WTC11 (cell line): Measurements from ENCODE around the gene FAM47E. TPM values are rescaled to one million over a fixed set of nuclear protein-coding genes. Genes with fewer than 3 reads are reported as not detected.

ENCODE experiments used
- ATAC-seq: fragments of 200-7000 bp; cut with Tn5 transposase; 2 replicates; pipeline ENCODE4 v1.10.0; 2021; ENCODE audit warnings: mild to moderate bottlenecking, moderate library complexity
- CTCF ChIA-PET: fragments of 300-600 bp; sonication (Branson Sonifier 250); formaldehyde crosslinking; loops from one replicate; lab custom pipeline; 2021; ENCODE audit warnings: antibody characterized with exemption; lab: Charles Lee
- POLR2A ChIA-PET: fragments of 350-600 bp; sonication (Branson Sonifier 250); formaldehyde crosslinking; loops from one replicate; lab custom pipeline; 2021; ENCODE audit warnings: antibody characterized with exemption; lab: Charles Lee
- DNase-seq: peaks from one replicate; pipeline ENCODE4 v3.0.0; 2021; ENCODE audit warnings: low spot score
- H3K27ac Mint-ChIP-seq: 2 replicates; pipeline ENCODE4 v1.8.0; 2021; ENCODE audit warnings: mixed read lengths
- H3K27me3 Mint-ChIP-seq: 2 replicates; pipeline ENCODE4 v1.8.0; 2021; ENCODE audit warnings: low read depth, mild to moderate bottlenecking, moderate library complexity, mixed read lengths
- H3K36me3 Mint-ChIP-seq: 2 replicates; pipeline ENCODE4 v1.8.0; 2021; ENCODE audit warnings: mixed read lengths
- H3K4me1 Mint-ChIP-seq: 2 replicates; pipeline ENCODE4 v1.8.0; 2022; ENCODE audit warnings: mixed read lengths
- H3K4me3 Mint-ChIP-seq: 2 replicates; pipeline ENCODE4 v1.8.0; 2021; ENCODE audit warnings: mild to moderate bottlenecking, moderate library complexity, mixed read lengths
- H3K9me3 Mint-ChIP-seq: 2 replicates; pipeline ENCODE4 v1.8.0; 2021; ENCODE audit warnings: mixed read lengths
- ELF4 ChIP-seq: sonication (generic); formaldehyde crosslinking; IDR thresholded peaks from 2 replicates; pipeline ENCODE4 v1.8.1; 2022; ENCODE audit warnings: low read depth, mild to moderate bottlenecking, moderate library complexity, missing genetic modification reagents
- FOXP4 ChIP-seq: sonication (generic); formaldehyde crosslinking; IDR thresholded peaks from 2 replicates; pipeline ENCODE4 v1.8.0; 2022; ENCODE audit warnings: mild to moderate bottlenecking, missing genetic modification reagents
- GRHL2 ChIP-seq: fragments of 250-450 bp; sonication (Bioruptor Pico); IDR thresholded peaks from 2 replicates; pipeline ENCODE4 v1.8.0; 2022; ENCODE audit warnings: mild to moderate bottlenecking, moderate library complexity; ENCODE audit not compliant: insufficient replicate concordance, severe bottlenecking
- HMGA2 ChIP-seq: fragments of 250-450 bp; sonication (Bioruptor Pico); IDR thresholded peaks from 2 replicates; pipeline ENCODE4 v1.4.0; 2021; ENCODE audit warnings: mild to moderate bottlenecking, moderate library complexity
- HMGXB4 ChIP-seq: sonication (generic); formaldehyde crosslinking; IDR thresholded peaks from 2 replicates; pipeline ENCODE4 v1.8.1; 2023; ENCODE audit warnings: mild to moderate bottlenecking, moderate library complexity, missing genetic modification reagents
- KAT7 ChIP-seq: sonication (generic); formaldehyde crosslinking; IDR thresholded peaks from 2 replicates; pipeline ENCODE4 v1.8.1; 2023; ENCODE audit warnings: missing genetic modification reagents, mild to moderate bottlenecking, borderline replicate concordance
- MYBL2 ChIP-seq: sonication (generic); formaldehyde crosslinking; IDR thresholded peaks from 2 replicates; pipeline ENCODE4 v1.8.1; 2023; ENCODE audit warnings: mild to moderate bottlenecking, moderate library complexity, missing genetic modification reagents
- NFATC4 ChIP-seq: fragments of 250-450 bp; sonication (Bioruptor Pico); IDR thresholded peaks from 2 replicates; pipeline ENCODE4 v1.9.0; 2021; ENCODE audit warnings: mild to moderate bottlenecking
- NFYB ChIP-seq: sonication (generic); formaldehyde crosslinking; conservative IDR thresholded peaks from 2 replicates; pipeline ENCODE4 v1.8.0; 2022; ENCODE audit warnings: low read depth, missing genetic modification reagents
- PRRX2 ChIP-seq: fragments of 250-450 bp; sonication (Bioruptor Pico); IDR thresholded peaks from 2 replicates; pipeline ENCODE4 v1.8.0; 2021; ENCODE audit warnings: mild to moderate bottlenecking
- ZBTB21 ChIP-seq: sonication (generic); formaldehyde crosslinking; IDR thresholded peaks from 2 replicates; pipeline ENCODE4 v1.8.1; 2023; ENCODE audit warnings: mild to moderate bottlenecking, missing genetic modification reagents, borderline replicate concordance
- ZBTB43 ChIP-seq: sonication (generic); formaldehyde crosslinking; IDR thresholded peaks from 2 replicates; pipeline ENCODE4 v1.8.1; 2023; ENCODE audit warnings: mild to moderate bottlenecking, missing genetic modification reagents
- ZNF121 ChIP-seq: sonication (generic); formaldehyde crosslinking; IDR thresholded peaks from 2 replicates; pipeline ENCODE4 v1.8.0; 2023; ENCODE audit warnings: missing genetic modification reagents
- ZNF138 ChIP-seq: sonication (generic); formaldehyde crosslinking; conservative IDR thresholded peaks from 2 replicates; pipeline ENCODE4 v1.8.1; 2022; ENCODE audit warnings: mild to moderate bottlenecking, moderate library complexity, missing genetic modification reagents
- ZNF232 ChIP-seq: sonication (generic); formaldehyde crosslinking; IDR thresholded peaks from 2 replicates; pipeline ENCODE4 v1.8.0; 2022; ENCODE audit warnings: mild to moderate bottlenecking, missing genetic modification reagents
- total RNA-seq: library from RNA; stranded (reverse); gene quantifications from 3 replicates; pipeline ENCODE4 v1.2.3, GENCODE V29; 2021
- TF ChIP-seq, protein P1 (sequence below): fragments of 250-450 bp; sonication (Bioruptor Pico); IDR thresholded peaks from 2 replicates; pipeline ENCODE4 v2.1.2; 2022; ENCODE audit warnings: mild to moderate bottlenecking, moderate library complexity
- TF ChIP-seq, protein P2 (sequence below): sonication (generic); formaldehyde crosslinking; IDR thresholded peaks from 2 replicates; pipeline ENCODE4 v1.8.1; 2023; ENCODE audit warnings: mild to moderate bottlenecking, missing genetic modification reagents, borderline replicate concordance
- TF ChIP-seq, protein P3 (sequence below): fragments of 250-450 bp; sonication (Bioruptor Pico); IDR thresholded peaks from 2 replicates; pipeline ENCODE4 v1.9.0; 2021; ENCODE audit warnings: mild to moderate bottlenecking
- TF ChIP-seq, protein P4 (sequence below): sonication (generic); formaldehyde crosslinking; IDR thresholded peaks from 2 replicates; pipeline ENCODE4 v1.8.1; 2022; ENCODE audit warnings: low read depth, missing genetic modification reagents, borderline replicate concordance

The FAM47E gene
- total RNA-seq, 1 experiment from 2014 or later: 1.4 TPM

DNA sequence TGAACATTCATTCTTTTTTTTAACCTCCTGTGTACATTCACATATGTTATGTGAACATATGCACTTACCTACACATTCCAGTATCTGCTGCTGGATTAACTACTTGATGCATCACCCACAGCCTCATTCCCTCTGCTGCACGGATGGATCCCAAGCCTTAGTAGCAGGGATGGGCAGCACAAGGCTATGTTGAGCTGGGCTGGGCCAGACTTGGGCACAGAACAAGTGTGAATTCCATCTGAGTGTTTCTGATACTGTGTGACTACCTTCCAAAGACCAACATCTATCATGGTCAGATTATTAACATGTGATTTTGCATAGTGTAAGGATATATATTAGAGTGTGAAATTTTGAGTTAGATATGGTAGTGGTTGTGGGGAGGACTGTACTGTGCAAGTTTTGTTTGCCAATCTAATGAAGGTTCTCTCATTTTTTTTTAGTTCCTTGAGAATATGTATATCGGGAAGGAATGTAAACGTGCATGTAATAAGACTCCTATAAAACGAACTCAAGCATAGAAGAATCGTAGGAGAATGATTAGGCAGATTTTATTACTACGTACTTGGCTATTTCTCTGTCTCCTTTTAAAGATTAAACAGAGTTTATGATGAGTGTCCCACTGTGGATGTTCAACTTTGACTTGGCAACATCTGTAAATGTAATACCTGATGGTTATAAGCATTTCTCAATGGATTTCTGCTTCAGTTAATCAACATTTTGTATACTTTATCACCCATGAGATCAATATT is 31.6 kb downstream of the FAM47E start:
- Mint-ChIP-seq H3K27me3 (peaks cover 15% of the 10 kb centered on the region), H3K27ac (no peak overlapping the region), H3K4me1 (no peaks in the 10 kb centered on the region), H3K4me3 (no peak overlapping the region), H3K9me3 (peaks cover 11% of the 10 kb centered on the region), H3K36me3 (no peaks in the 10 kb centered on the region)
- no peak for DNase-seq
- ChIA-PET POLR2A (no interaction called here), CTCF (no interaction called here)
- no peak for ATAC-seq
- TF ChIP-seq NFYB (CRISPR knock-in tag): no peak
- TF ChIP-seq MYBL2 (CRISPR knock-in tag): no peak
- TF ChIP-seq, protein P1, sequence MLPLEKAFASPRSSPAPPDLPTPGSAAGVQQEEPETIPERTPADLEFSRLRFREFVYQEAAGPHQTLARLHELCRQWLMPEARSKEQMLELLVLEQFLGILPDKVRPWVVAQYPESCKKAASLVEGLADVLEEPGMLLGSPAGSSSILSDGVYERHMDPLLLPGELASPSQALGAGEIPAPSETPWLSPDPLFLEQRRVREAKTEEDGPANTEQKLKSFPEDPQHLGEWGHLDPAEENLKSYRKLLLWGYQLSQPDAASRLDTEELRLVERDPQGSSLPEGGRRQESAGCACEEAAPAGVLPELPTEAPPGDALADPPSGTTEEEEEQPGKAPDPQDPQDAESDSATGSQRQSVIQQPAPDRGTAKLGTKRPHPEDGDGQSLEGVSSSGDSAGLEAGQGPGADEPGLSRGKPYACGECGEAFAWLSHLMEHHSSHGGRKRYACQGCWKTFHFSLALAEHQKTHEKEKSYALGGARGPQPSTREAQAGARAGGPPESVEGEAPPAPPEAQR: no peak
- TF ChIP-seq ELF4: no peak
- no peak for TF ChIP-seq ZNF232 (CRISPR knock-in tag)
- no peak for TF ChIP-seq KAT7 (CRISPR knock-in tag)
- no peak for TF ChIP-seq ZNF121 (CRISPR knock-in tag)
- no peak for TF ChIP-seq HMGXB4
- TF ChIP-seq, protein P2, sequence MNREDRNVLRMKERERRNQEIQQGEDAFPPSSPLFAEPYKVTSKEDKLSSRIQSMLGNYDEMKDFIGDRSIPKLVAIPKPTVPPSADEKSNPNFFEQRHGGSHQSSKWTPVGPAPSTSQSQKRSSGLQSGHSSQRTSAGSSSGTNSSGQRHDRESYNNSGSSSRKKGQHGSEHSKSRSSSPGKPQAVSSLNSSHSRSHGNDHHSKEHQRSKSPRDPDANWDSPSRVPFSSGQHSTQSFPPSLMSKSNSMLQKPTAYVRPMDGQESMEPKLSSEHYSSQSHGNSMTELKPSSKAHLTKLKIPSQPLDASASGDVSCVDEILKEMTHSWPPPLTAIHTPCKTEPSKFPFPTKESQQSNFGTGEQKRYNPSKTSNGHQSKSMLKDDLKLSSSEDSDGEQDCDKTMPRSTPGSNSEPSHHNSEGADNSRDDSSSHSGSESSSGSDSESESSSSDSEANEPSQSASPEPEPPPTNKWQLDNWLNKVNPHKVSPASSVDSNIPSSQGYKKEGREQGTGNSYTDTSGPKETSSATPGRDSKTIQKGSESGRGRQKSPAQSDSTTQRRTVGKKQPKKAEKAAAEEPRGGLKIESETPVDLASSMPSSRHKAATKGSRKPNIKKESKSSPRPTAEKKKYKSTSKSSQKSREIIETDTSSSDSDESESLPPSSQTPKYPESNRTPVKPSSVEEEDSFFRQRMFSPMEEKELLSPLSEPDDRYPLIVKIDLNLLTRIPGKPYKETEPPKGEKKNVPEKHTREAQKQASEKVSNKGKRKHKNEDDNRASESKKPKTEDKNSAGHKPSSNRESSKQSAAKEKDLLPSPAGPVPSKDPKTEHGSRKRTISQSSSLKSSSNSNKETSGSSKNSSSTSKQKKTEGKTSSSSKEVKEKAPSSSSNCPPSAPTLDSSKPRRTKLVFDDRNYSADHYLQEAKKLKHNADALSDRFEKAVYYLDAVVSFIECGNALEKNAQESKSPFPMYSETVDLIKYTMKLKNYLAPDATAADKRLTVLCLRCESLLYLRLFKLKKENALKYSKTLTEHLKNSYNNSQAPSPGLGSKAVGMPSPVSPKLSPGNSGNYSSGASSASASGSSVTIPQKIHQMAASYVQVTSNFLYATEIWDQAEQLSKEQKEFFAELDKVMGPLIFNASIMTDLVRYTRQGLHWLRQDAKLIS (CRISPR knock-in tag): no peak
- no peak for TF ChIP-seq PRRX2 (CRISPR knock-in tag)
- TF ChIP-seq ZBTB43 (CRISPR knock-in tag): no peak
- TF ChIP-seq, protein P3, sequence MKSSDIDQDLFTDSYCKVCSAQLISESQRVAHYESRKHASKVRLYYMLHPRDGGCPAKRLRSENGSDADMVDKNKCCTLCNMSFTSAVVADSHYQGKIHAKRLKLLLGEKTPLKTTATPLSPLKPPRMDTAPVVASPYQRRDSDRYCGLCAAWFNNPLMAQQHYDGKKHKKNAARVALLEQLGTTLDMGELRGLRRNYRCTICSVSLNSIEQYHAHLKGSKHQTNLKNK: no peak
- TF ChIP-seq ZNF138: no peak
- TF ChIP-seq ZBTB21: no peak
- TF ChIP-seq, protein P4, sequence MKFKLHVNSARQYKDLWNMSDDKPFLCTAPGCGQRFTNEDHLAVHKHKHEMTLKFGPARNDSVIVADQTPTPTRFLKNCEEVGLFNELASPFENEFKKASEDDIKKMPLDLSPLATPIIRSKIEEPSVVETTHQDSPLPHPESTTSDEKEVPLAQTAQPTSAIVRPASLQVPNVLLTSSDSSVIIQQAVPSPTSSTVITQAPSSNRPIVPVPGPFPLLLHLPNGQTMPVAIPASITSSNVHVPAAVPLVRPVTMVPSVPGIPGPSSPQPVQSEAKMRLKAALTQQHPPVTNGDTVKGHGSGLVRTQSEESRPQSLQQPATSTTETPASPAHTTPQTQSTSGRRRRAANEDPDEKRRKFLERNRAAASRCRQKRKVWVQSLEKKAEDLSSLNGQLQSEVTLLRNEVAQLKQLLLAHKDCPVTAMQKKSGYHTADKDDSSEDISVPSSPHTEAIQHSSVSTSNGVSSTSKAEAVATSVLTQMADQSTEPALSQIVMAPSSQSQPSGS (CRISPR knock-in tag): no peak
- no peak for TF ChIP-seq GRHL2 (CRISPR knock-in tag)
- TF ChIP-seq NFATC4 (CRISPR knock-in tag): no peak
- no peak for TF ChIP-seq FOXP4 (CRISPR knock-in tag)
- TF ChIP-seq HMGA2 (CRISPR knock-in tag): no peak
- TF ChIP-seq, all 79 proteins: peak for 0
